ENCODE results near the gene ANKRD10.

DNA sequence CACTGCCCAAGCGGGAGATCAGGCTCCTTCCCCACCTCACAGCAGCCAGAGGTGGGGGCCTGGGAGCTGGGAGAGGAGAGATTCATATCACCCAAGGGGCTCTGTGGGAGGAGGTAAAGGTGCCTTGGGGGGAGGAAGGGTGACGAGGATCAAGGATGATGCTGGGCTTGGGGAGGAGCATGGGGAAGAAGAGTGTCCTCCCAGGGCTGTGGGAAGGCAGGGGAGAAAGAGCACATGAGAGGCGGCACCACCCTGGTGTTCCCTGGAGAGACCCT lies 82.7 kb downstream of the ANKRD10 start:
- TF ChIP-seq CREB1 (IDR thresholded peaks at IDR 0.05; ENCODE audit: low read depth) (no peak), TAF1 (IDR thresholded peaks at IDR 0.05; ENCODE audit: low read depth) (no peak), CEBPB (IDR thresholded peaks at IDR 0.05) (no peak), TCF12 (IDR thresholded peaks at IDR 0.05; ENCODE audit: low read depth) (no peak), RAD21 (IDR thresholded peaks at IDR 0.05; ENCODE audit: low read depth) (no peak)
- TF ChIP-seq, protein P1, sequence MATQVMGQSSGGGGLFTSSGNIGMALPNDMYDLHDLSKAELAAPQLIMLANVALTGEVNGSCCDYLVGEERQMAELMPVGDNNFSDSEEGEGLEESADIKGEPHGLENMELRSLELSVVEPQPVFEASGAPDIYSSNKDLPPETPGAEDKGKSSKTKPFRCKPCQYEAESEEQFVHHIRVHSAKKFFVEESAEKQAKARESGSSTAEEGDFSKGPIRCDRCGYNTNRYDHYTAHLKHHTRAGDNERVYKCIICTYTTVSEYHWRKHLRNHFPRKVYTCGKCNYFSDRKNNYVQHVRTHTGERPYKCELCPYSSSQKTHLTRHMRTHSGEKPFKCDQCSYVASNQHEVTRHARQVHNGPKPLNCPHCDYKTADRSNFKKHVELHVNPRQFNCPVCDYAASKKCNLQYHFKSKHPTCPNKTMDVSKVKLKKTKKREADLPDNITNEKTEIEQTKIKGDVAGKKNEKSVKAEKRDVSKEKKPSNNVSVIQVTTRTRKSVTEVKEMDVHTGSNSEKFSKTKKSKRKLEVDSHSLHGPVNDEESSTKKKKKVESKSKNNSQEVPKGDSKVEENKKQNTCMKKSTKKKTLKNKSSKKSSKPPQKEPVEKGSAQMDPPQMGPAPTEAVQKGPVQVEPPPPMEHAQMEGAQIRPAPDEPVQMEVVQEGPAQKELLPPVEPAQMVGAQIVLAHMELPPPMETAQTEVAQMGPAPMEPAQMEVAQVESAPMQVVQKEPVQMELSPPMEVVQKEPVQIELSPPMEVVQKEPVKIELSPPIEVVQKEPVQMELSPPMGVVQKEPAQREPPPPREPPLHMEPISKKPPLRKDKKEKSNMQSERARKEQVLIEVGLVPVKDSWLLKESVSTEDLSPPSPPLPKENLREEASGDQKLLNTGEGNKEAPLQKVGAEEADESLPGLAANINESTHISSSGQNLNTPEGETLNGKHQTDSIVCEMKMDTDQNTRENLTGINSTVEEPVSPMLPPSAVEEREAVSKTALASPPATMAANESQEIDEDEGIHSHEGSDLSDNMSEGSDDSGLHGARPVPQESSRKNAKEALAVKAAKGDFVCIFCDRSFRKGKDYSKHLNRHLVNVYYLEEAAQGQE (IDR thresholded peaks at IDR 0.05; ENCODE audit: low read depth), result no peak
- TF ChIP-seq, protein P2, sequence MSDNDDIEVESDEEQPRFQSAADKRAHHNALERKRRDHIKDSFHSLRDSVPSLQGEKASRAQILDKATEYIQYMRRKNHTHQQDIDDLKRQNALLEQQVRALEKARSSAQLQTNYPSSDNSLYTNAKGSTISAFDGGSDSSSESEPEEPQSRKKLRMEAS (IDR thresholded peaks at IDR 0.05), result no peak
- TF ChIP-seq, protein P3, sequence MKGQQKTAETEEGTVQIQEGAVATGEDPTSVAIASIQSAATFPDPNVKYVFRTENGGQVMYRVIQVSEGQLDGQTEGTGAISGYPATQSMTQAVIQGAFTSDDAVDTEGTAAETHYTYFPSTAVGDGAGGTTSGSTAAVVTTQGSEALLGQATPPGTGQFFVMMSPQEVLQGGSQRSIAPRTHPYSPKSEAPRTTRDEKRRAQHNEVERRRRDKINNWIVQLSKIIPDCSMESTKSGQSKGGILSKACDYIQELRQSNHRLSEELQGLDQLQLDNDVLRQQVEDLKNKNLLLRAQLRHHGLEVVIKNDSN (IDR thresholded peaks at IDR 0.05), result no peak
